Neural crest cell (in vitro differentiated cells): ENCODE measurements around the gene DONSON. TPM values are rescaled to one million over a fixed set of nuclear protein-coding genes. Genes with fewer than 3 reads are reported as not detected.

Experiments
- DNase-seq: peaks from one replicate; pipeline ENCODE4 v3.0.0; 2021; ENCODE audit warnings: low read depth, mixed read lengths, low spot score
- H3K27ac Mint-ChIP-seq: one replicate; pipeline ENCODE4 v1.8.0; 2021; ENCODE audit warnings: mild to moderate bottlenecking, mixed read lengths; ENCODE audit not compliant: unreplicated experiment
- H3K27me3 Mint-ChIP-seq: 2 replicates; pipeline ENCODE4 v1.8.0; 2021; ENCODE audit warnings: low read depth, mild to moderate bottlenecking, mixed read lengths
- H3K36me3 Mint-ChIP-seq: 2 replicates; pipeline ENCODE4 v1.8.0; 2021; ENCODE audit warnings: low read depth, mild to moderate bottlenecking, mixed read lengths
- H3K4me1 Mint-ChIP-seq: 2 replicates; pipeline ENCODE4 v1.8.0; 2021; ENCODE audit warnings: mixed read lengths
- H3K4me3 Mint-ChIP-seq: one replicate; pipeline ENCODE4 v1.8.0; 2021; ENCODE audit warnings: mild to moderate bottlenecking, mixed read lengths
- H3K9me3 Mint-ChIP-seq: 2 replicates; pipeline ENCODE4 v1.8.0; 2021; ENCODE audit warnings: mixed read lengths
- CTCF ChIP-seq: fragments of 200-600 bp; sonication (generic); conservative IDR thresholded peaks from 2 replicates; pipeline ENCODE4 v1.5.0; 2021; ENCODE audit warnings: antibody characterized with exemption, mild to moderate bottlenecking
- total RNA-seq: library from RNA; stranded (reverse); gene quantifications from 2 replicates; pipeline ENCODE4 v1.2.1, GENCODE V29; 2021

Gene DONSON
- total RNA-seq, 1 donor from 2014 or later: 30.9 TPM

GRCh38 chr21:33560965-33561364, 27.5 kb downstream of the DONSON start:
- DNase-seq: no peak
- no peak for TF ChIP-seq CTCF
- Mint-ChIP-seq H3K36me3 (peaks cover 18% of the 10 kb centered on the region), H3K9me3 (no peaks in the 10 kb centered on the region), H3K4me1 (no peaks in the 10 kb centered on the region), H3K27ac (no peak overlapping the region), H3K27me3 (no peaks in the 10 kb centered on the region), H3K4me3 (no peak overlapping the region)

DNA sequence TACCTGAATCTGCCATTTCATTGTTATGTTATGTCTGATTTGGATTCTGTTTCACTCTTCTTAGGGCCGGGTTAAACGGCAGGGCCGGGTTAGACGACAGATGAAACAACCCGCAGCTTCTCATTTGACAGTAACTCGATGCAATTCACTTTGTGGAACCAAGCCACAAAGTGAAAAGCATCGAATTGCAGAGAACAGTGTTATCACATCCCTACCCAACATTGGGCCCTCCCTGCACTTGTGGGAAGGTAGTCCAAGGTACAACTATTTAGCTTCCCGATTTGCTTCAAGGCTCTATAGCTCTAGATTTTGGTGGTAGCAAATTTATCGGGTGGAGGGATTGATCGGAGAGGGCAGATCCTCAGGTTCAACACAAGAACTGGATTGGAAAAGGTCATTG, 28.7 kb downstream of the DONSON start:
- Mint-ChIP-seq H3K36me3 (peaks cover 24% of the 10 kb centered on the region), H3K27ac (no peak overlapping the region)
- no peak for DNase-seq

GRCh38 chr21:33558777-33559421, 29.6 kb downstream of the DONSON start:
- H3K4me3 Mint-ChIP-seq: no peak overlapping the region
- no peaks in the 10 kb centered on the region for H3K27me3 Mint-ChIP-seq
- no peak for TF ChIP-seq CTCF
- no peak for DNase-seq
- peaks cover 5% of the 10 kb centered on the region for H3K4me1 Mint-ChIP-seq
- H3K9me3 Mint-ChIP-seq: no peaks in the 10 kb centered on the region
- peaks cover 30% of the 10 kb centered on the region for H3K36me3 Mint-ChIP-seq
- no peak overlapping the region for H3K27ac Mint-ChIP-seq

More for the DNA sequence above, 28.7 kb downstream of the DONSON start:
- no peak for TF ChIP-seq CTCF
- no peak overlapping the region for H3K4me3 Mint-ChIP-seq
- no peaks in the 10 kb centered on the region for H3K27me3 Mint-ChIP-seq
- H3K9me3 Mint-ChIP-seq: no peaks in the 10 kb centered on the region
- H3K4me1 Mint-ChIP-seq: no peaks in the 10 kb centered on the region

- H3K4me3 Mint-ChIP-seq: no peak overlapping the region
- peaks cover 5% of the 10 kb centered on the region for H3K4me1 Mint-ChIP-seq
- H3K36me3 Mint-ChIP-seq: peaks cover 38% of the 10 kb centered on the region
- no peaks in the 10 kb centered on the region for H3K9me3 Mint-ChIP-seq
- TF ChIP-seq CTCF: no peak
- H3K27me3 Mint-ChIP-seq: no peaks in the 10 kb centered on the region
- no peak for DNase-seq
- H3K27ac Mint-ChIP-seq: no peak overlapping the region
Observed at GRCh38 chr21:33557447-33557846, 31.0 kb downstream of the DONSON start.

GRCh38 chr21:33554982-33555344, 33.5 kb downstream of the DONSON start:
- no peaks in the 10 kb centered on the region for H3K9me3 Mint-ChIP-seq
- H3K27me3 Mint-ChIP-seq: no peaks in the 10 kb centered on the region
- peaks cover 5% of the 10 kb centered on the region for H3K4me1 Mint-ChIP-seq
- TF ChIP-seq CTCF: no peak
- H3K27ac Mint-ChIP-seq: no peak overlapping the region
- peaks cover 48% of the 10 kb centered on the region for H3K36me3 Mint-ChIP-seq
- H3K4me3 Mint-ChIP-seq: no peak overlapping the region
- no peak for DNase-seq
